Smooth muscle cell (in vitro differentiated cells): ENCODE results near the gene PRCC. TPM values are rescaled to one million over a fixed set of nuclear protein-coding genes. Genes with fewer than 3 reads are reported as not detected.
A peak's percentile ranks its signal among the peaks of the same experiment; 100 is the strongest.

ENCODE experiments used
- DNase-seq: peaks from one replicate; lab custom pipeline; 2025; ENCODE audit not compliant: unreplicated experiment; lab: John Stamatoyannopoulos, UW
- H2AFZ ChIP-seq: fragments of 200-600 bp; sonication (generic); 2 replicates; pipeline ENCODE4 v1.6.0; 2016; ENCODE audit warnings: antibody characterized with exemption, low read depth, mild to moderate bottlenecking
- H3F3A ChIP-seq: fragments of 200-600 bp; sonication (generic); 2 replicates; pipeline ENCODE4 v1.6.0; 2017; ENCODE audit warnings: antibody characterized with exemption, low read depth
- H3K27ac ChIP-seq: fragments of 200-600 bp; sonication (generic); 2 replicates; pipeline ENCODE4 v1.5.1; 2016; ENCODE audit warnings: low read depth, mild to moderate bottlenecking
- H3K27me3 ChIP-seq: fragments of 200-600 bp; sonication (generic); 2 replicates; pipeline ENCODE4 v1.6.1; 2016; ENCODE audit warnings: low read depth, mild to moderate bottlenecking
- H3K36me3 ChIP-seq: fragments of 200-600 bp; sonication (generic); 2 replicates; pipeline ENCODE4 v1.5.1; 2016; ENCODE audit warnings: low read depth
- H3K4me1 ChIP-seq: fragments of 200-600 bp; sonication (generic); 2 replicates; pipeline ENCODE4 v1.5.1; 2016; ENCODE audit warnings: low read depth
- H3K4me2 ChIP-seq: fragments of 200-600 bp; sonication (generic); 2 replicates; pipeline ENCODE4 v1.6.0; 2016; ENCODE audit warnings: mild to moderate bottlenecking
- H3K4me3 ChIP-seq: fragments of 200-600 bp; sonication (generic); 2 replicates; pipeline ENCODE4 v1.5.1; 2016; ENCODE audit warnings: mild to moderate bottlenecking
- H3K79me2 ChIP-seq: fragments of 200-600 bp; sonication (generic); 2 replicates; pipeline ENCODE4 v1.6.0; 2016; ENCODE audit warnings: low read depth, mild to moderate bottlenecking
- H3K9ac ChIP-seq: fragments of 200-600 bp; sonication (generic); 2 replicates; pipeline ENCODE4 v1.6.0; 2016; ENCODE audit warnings: low read depth
- H3K9me3 ChIP-seq: fragments of 200-600 bp; sonication (generic); replicated peaks from 2 replicates; pipeline ENCODE4 v1.5.1; 2016; ENCODE audit warnings: low read depth
- H4K20me1 ChIP-seq: fragments of 200-600 bp; sonication (generic); 2 replicates; pipeline ENCODE4 v1.6.0; 2016; ENCODE audit warnings: low read depth
- WGBS: methylation state at CpG from one replicate; pipeline ENCODE4 v1.1.7; 2016; ENCODE audit warnings: low lambda C conversion rate; 5-methylcytosine and 5-hydroxymethylcytosine counted together
- polyA plus RNA-seq: library from polyadenylated mRNA; unstranded; fragments of >200 nt; fragmentation: Nextera tagmentation; extraction: Ambion mirVana; gene quantifications from 2 replicates; pipeline ENCODE4 v1.2.1, GENCODE V29; 2016
- total RNA-seq: library from RNA; depleted of rRNA; stranded (reverse); fragments of >200 nt; gene quantifications from 2 replicates; pipeline ENCODE4 v1.2.3, GENCODE V29; 2014
- TF ChIP-seq, protein P1 (sequence below): fragments of 200-600 bp; sonication (generic); IDR thresholded peaks from 2 replicates; pipeline ENCODE4 v1.5.1; 2017; ENCODE audit warnings: borderline replicate concordance, mild to moderate bottlenecking, antibody characterized with exemption; ENCODE audit not compliant: insufficient read depth, poor library complexity, severe bottlenecking

PRCC gene
- total and polyA plus RNA-seq, 2 experiments from 2014 or later: 37.7 to 68.7 TPM

DNA sequence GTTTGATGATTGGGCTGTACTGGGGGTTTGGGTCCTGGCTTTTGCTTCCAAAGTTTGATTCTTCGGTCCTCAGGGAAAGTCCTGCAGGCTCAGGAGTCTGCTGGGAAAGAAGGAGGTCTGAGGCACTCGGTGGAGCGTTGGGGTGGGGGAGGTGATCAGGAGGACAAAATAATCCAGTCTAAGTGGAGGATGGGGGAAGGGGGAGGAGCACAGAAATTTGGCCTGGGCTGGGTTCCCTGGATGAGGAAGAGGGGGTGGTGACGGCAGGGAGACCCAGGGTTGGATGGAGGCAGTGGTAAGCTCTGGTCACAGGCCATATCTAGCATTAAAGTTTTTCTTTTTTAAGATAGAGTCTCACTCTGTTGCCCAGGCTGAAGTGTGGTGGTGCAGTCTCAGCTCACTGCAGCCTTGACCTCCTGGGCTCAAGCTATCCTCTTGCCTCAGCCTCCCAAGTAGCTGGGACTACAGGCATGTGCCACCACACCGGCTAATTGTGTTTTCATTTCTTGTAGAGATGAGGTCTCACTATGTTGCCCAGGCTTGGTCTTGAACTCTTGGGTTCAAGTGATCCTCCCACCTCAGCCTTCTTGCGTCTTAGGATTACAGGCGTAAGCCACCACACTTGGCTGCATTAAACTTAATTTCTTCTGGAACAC, 42.5 kb downstream of the PRCC start:
- Histone ChIP-seq H3K36me3 (no peaks in the 10 kb centered on the region), H3K4me3 (no peak overlapping the region)
- 86% methylated on average over 7 of the region's 7 CpGs for WGBS

DNA sequence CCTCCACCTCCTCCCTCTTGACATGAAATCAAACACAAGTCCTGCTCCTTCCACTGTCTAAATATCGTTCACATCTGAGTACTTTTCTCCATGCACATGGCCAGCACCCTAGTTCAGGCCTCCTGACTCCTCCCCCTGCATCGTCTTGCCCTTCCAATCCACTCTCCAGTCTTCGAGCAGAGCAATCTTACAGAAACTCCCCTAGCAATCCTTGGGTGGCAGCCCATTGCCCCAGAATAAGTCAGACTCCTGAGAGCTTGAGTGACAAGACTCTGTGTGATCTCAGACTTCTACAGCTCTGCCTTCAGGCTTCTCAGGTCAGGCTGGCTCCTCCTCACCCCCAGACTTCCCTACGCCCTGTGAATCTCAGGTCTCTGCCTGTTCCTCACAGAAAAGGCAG, 43.8 kb downstream of the PRCC start:
- peaks cover 4% of the 10 kb centered on the region for H4K20me1 ChIP-seq
- no peak overlapping the region for H2AFZ ChIP-seq
- DNase-seq: no peak
- H3K36me3 ChIP-seq: no peaks in the 10 kb centered on the region
- H3K4me2 ChIP-seq: no peak overlapping the region
- H3K4me3 ChIP-seq: no peak overlapping the region
- H3K4me1 ChIP-seq: peaks cover 22% of the 10 kb centered on the region
- no peaks in the 10 kb centered on the region for H3K27me3 ChIP-seq
- TF ChIP-seq, protein P1, sequence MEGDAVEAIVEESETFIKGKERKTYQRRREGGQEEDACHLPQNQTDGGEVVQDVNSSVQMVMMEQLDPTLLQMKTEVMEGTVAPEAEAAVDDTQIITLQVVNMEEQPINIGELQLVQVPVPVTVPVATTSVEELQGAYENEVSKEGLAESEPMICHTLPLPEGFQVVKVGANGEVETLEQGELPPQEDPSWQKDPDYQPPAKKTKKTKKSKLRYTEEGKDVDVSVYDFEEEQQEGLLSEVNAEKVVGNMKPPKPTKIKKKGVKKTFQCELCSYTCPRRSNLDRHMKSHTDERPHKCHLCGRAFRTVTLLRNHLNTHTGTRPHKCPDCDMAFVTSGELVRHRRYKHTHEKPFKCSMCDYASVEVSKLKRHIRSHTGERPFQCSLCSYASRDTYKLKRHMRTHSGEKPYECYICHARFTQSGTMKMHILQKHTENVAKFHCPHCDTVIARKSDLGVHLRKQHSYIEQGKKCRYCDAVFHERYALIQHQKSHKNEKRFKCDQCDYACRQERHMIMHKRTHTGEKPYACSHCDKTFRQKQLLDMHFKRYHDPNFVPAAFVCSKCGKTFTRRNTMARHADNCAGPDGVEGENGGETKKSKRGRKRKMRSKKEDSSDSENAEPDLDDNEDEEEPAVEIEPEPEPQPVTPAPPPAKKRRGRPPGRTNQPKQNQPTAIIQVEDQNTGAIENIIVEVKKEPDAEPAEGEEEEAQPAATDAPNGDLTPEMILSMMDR: no peak
- H3K9me3 ChIP-seq: no peaks in the 10 kb centered on the region
- H3K27ac ChIP-seq: no peak overlapping the region
- H3K79me2 ChIP-seq: no peaks in the 10 kb centered on the region
- H3K9ac ChIP-seq: no peak overlapping the region
- WGBS: 58% methylated on average over 4 of the region's 4 CpGs
- H3F3A ChIP-seq: peaks cover 23% of the 10 kb centered on the region

More for the DNA sequence above, 42.5 kb downstream of the PRCC start:
- H3K27ac ChIP-seq: no peak overlapping the region
- H3K4me1 ChIP-seq: peaks cover 17% of the 10 kb centered on the region
- no peaks in the 10 kb centered on the region for H3K27me3 ChIP-seq
- TF ChIP-seq, protein P1: no peak
- no peaks in the 10 kb centered on the region for H3K9me3 ChIP-seq
- H3K79me2 ChIP-seq: no peaks in the 10 kb centered on the region
- H2AFZ ChIP-seq: no peak overlapping the region
- H3K9ac ChIP-seq: no peak overlapping the region
- H3F3A ChIP-seq: peaks cover 23% of the 10 kb centered on the region
- no peak overlapping the region for H3K4me2 ChIP-seq
- H4K20me1 ChIP-seq: peaks cover 4% of the 10 kb centered on the region
- no peak for DNase-seq

DNA sequence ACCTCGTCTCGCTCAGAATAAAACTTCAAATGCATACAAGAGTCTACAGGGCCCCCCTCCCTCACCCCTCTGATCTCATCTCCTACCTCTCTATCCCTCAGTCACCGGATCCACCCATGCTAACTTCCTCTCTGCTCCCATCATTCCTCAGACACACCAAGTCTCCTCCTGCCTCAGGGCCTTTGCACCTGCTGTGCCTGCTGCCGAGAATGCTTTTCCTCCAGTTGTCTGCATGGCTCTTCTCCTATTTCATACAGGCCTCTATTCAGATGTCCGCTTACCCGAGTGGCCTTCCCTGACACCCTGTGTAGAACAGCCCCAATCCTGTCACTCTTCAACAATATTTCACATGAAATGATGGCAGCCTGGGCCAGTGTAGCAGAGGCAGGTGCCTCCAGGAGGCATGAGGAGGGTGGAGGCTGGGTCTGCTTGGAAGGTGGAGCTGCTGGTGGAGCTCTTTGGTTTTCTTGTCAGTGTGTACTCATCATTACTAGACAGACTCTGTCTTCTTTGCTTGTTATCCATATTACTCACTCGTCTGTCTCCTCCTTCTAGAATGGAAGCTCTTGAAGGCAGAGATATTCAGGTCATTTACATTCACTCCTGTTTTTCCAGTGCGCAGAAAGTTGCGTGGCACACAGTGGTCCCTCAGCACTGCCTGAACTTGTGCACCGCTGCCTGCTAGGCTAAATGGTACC, 45.1 kb downstream of the PRCC start:
- no peaks in the 10 kb centered on the region for H3K36me3 ChIP-seq
- WGBS: 93% methylated on average over 10 of the region's 10 CpGs
- no peak overlapping the region for H3K9ac ChIP-seq
- TF ChIP-seq, protein P1: no peak
- no peaks in the 10 kb centered on the region for H3K9me3 ChIP-seq
- no peak for DNase-seq
- no peak overlapping the region for H3K4me3 ChIP-seq
- H3K79me2 ChIP-seq: no peaks in the 10 kb centered on the region
- H4K20me1 ChIP-seq: peaks cover 4% of the 10 kb centered on the region
- no peak overlapping the region for H2AFZ ChIP-seq
- H3K4me1 ChIP-seq: peaks cover 25% of the 10 kb centered on the region
- H3F3A ChIP-seq: peaks cover 13% of the 10 kb centered on the region
- peak overlapping the region; percentile 81 for H3K4me2 ChIP-seq
- no peaks in the 10 kb centered on the region for H3K27me3 ChIP-seq
- H3K27ac ChIP-seq: peak overlapping the region; percentile 38
